ENCODE measurements around the gene EPB41L4A.
"Not testable (repeated sequence)": the region's sequence is repeated elsewhere in the genome, so short reads cannot be mapped to it uniquely, and the experiment has no call there.

Gene EPB41L4A

GRCh38 chr5:112419164-112419985 is at the start of gene EPB41L4A:
Gene EPB41L4A (minus strand): TSS chr5:112419277. CDS start chr5:112419039, 238 bp downstream.
- DNase-seq, result no peak

GRCh38 chr5:112467485-112467884 is 48.4 kb upstream of the EPB41L4A start:
- no peak for DNase-seq

GRCh38 chr5:112466261-112466660 is 47.2 kb upstream of the EPB41L4A start:
- not testable (repeated sequence) for DNase-seq

GRCh38 chr5:112447187-112447760 is 28.2 kb upstream of the EPB41L4A start:
- not testable (repeated sequence) for DNase-seq

- no peak for DNase-seq
Observed at GRCh38 chr5:112445626-112446350, 26.7 kb upstream of the EPB41L4A start.

- DNase-seq, result not testable (repeated sequence)
Observed at GRCh38 chr5:112443932-112444331, 24.9 kb upstream of the EPB41L4A start.

- no peak for DNase-seq
Observed at GRCh38 chr5:112440031-112440430, 21.0 kb upstream of the EPB41L4A start.

- no peak for DNase-seq
Observed at GRCh38 chr5:112436144-112436543, 17.1 kb upstream of the EPB41L4A start.

- peak; percentile 10 for DNase-seq
Observed at GRCh38 chr5:112434641-112435040, 15.6 kb upstream of the EPB41L4A start.

GRCh38 chr5:112426202-112426601 is 7.1 kb upstream of the EPB41L4A start:
- DNase-seq, result not testable (repeated sequence)

GRCh38 chr5:112419986-112420864 is 1.1 kb upstream of the EPB41L4A start:
- DNase-seq, result peak; percentile 44

- DNase-seq, result no peak
Observed at GRCh38 chr5:112418659-112419163, 366 bp downstream of the EPB41L4A start.

- DNase-seq, result peak; percentile 18
Observed at GRCh38 chr5:112417931-112418658, 982 bp downstream of the EPB41L4A start.

GRCh38 chr5:112415552-112415951 is 3.5 kb downstream of the EPB41L4A start:
- no peak for DNase-seq

GRCh38 chr5:112413611-112414010 is 5.5 kb downstream of the EPB41L4A start:
- DNase-seq, result no peak

GRCh38 chr5:112412346-112412745 is 6.7 kb downstream of the EPB41L4A start:
- no peak for DNase-seq

GRCh38 chr5:112411903-112412302 is 7.2 kb downstream of the EPB41L4A start:
- DNase-seq, result no peak

- no peak for DNase-seq
Observed at GRCh38 chr5:112407666-112408065, 11.4 kb downstream of the EPB41L4A start.

- no peak for DNase-seq
Observed at GRCh38 chr5:112407240-112407639, 11.8 kb downstream of the EPB41L4A start.

GRCh38 chr5:112403069-112403468 is 16.0 kb downstream of the EPB41L4A start:
- no peak for DNase-seq

GRCh38 chr5:112401924-112402323 is 17.2 kb downstream of the EPB41L4A start:
- no peak for DNase-seq

- DNase-seq, result no peak
Observed at GRCh38 chr5:112397690-112398089, 21.4 kb downstream of the EPB41L4A start.
